ENCODE measurements around the gene GPR55.

- TF ChIP-seq CTCF (IDR thresholded peaks at IDR 0.05) (no peak), POLR2A (IDR thresholded peaks at IDR 0.05) (no peak)
These were observed 38.8 kb downstream of the GPR55 start for GRCh38 chr2:230886206-230886605.
